Activated CD4-positive, CD25-positive, alpha-beta regulatory T cell treated with anti-CD3 and anti-CD28 coated beads, Interleukin-2, amount 50 U/mL, for 24 hours (primary cell): ENCODE data around the gene ATN1.

ENCODE experiments used
- ATAC-seq, 2 donors: fragments of 150-1000 bp; cut with Tn5 transposase; one replicate each; pipeline ENCODE4 v1.10.0; 2021; ENCODE audit warnings: mild to moderate bottlenecking in 1 of 2, moderate library complexity in 1 of 2

The ATN1 gene

DNA sequence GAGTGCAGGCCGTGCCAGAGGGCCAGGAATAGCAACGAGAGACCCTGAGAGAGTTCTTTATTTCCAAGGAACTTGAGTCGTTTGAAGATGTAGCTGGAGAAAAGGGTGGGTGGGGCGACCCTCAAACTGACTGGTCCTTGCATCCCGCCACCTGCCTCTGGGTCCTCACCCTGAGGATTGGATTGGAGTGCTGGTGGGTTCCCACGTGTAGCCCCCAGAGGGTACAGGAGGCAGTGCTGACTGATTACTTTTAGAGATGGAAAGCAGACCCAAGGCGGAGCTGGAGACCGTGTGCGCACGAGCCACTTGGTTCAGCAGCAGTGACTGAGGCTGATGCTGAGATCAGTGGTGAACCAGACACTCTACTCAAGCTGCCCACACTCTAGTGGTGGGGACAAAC is 49.9 kb downstream of the ATN1 start:
- ATAC-seq = no peak

DNA sequence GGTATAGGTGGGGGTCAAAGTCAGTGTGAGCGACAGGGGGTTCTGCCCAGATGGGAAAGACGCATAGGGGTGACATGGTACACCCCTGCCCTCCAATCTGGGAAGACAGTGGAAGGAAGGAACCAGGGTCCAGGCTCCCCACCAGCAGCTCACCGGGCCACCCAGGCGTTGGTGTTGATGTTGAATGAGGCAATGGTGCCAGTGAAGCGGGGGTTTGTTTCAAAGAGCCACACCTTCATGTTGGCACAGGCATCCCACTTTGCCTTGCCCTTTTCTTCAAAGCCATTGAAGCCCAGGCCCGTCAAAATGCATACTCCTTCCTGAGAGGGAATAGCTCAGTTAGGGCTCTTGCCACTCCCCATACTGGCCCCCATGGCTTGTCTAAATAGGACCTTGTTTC is 50.4 kb downstream of the ATN1 start:
- ATAC-seq = no peak

DNA sequence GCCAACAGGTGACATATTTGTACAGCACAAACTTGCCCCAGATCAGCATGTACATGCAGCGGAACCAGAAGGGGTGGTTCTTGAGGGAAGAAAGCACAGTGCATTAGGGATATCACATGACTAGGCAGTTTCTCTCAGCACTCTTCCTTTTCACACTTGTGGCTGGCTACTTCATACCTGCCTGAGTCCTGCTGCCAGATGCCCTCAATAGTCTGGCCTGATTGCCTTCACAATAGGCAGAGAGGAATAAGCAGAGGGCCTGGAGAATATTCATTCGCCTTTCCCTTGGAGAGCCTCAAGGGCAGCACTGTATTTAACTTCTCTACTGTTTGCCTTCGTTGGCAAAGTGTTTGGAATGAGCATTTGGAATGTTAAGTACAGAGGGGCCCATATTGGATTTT is 50.9 kb downstream of the ATN1 start:
- no peak for ATAC-seq

DNA sequence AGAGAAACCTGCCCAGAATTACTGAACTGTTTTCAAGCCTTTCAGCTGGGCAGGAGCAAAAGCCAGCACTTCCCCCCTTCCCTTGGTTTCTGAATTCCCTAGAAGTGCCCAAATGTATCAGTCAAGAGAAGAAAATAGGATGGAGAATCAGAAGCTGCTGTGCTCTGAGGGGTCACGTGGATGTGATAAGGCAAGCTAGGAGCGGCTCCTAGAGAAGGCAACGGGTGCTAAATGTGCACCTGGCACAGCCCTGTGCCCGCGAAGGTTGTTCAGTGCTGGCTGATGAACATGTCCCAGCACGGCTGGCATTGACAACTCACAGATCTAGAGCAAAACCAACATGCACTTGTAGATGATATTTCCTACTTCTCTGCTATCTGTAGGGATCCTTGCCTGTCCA is 51.3 kb downstream of the ATN1 start:
- no peak for ATAC-seq

DNA sequence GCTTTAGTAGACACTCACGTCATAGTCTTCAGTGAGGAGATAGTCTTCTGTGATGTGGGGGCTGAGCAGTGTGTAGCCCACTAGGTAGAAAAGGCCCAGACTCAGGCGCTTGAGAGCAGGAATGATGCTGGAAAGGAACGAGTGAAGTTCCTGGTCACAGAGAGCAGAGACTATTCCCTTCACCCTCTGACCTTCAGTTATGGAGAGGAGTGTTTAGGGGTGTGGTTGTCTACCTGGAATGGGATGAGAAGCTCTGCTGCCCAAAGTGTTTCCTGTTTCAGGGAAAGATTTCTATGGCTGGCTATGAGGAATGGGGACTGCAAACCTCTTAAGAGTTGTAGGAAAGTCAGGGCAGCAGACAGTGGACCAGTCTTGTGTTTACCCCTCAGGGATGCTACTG is 51.7 kb downstream of the ATN1 start:
- ATAC-seq = no peak

DNA sequence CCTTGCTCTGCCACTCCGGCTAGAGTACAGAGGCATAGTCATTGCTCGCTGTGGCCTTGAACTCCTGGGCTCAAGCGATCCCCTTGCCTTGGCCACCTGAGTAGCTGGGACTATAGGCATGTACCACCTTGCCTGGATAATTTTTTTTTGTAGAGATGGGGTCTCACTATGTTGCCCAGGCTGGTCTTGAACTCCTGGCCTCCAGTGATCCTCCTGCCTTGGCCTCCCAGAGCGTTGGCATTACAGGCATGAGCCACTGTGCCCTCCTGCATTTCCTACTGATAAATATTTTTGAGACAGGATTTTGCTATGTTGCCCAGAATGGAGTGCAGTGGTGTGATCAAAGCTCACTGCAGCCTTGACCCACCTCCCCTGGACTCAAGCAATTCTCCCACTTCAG is 52.3 kb downstream of the ATN1 start:
- ATAC-seq = no peak

DNA sequence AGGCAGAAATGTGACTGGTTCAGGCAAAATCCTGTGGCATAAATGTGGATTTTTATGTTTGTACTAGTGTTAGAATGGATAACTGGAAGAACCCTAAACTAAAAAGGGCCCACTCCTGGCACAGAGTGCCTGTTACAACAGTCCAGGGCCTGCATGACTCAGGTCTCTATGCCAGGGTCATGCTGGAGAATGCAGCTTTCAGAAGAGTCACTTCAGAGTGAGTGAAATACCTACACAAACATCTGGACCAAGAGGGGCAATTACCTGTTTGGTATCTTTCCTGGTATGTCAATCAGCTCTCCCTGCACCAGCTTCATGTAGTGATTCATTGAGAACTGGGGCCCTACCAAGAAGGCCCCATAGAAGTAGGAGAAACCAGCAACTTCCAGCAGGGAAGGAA is 53.0 kb downstream of the ATN1 start:
- no peak for ATAC-seq

DNA sequence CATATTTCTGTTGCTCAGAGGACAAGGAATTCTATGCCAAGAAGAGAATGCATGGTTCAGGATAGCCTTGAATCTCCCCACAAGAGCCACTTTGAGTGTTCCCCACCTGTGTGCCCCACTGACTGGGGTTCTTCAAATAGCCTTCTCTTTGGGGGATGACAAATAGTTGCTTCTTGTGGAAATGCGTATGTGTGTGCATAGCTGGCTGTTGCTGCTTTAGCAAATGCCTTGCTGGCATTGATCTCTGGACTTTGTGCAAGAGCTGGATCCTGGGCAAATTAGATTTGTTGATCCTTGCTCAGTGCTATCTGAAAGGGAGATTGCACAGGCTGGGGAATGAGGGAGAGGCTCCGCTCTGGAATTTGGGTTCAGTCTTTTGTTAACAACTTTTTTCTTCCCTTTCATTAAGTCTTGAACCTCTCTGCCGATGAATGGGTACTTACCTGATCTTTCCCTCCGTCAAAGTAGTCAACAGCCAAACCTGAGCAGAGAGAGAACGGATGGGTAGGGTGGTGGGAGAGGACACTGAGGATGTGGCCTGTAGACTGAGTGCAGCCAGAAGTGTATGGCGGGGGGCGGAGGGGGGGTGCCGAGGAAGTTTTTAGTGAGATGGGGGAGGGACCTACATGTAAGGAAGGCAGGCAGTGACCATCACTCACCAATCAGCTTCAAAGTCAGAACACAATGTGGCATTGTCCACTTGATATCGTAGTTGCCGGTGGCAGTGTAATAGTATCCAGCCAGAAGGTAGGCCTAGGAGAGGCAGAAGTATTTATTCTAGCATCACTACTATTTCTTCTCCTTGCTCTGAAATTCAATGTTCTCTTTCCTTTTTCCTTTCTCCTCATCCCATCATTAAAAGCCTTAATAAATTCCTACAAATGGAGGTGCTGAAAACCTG is 53.6 kb downstream of the ATN1 start:
- ATAC-seq = no peak

DNA sequence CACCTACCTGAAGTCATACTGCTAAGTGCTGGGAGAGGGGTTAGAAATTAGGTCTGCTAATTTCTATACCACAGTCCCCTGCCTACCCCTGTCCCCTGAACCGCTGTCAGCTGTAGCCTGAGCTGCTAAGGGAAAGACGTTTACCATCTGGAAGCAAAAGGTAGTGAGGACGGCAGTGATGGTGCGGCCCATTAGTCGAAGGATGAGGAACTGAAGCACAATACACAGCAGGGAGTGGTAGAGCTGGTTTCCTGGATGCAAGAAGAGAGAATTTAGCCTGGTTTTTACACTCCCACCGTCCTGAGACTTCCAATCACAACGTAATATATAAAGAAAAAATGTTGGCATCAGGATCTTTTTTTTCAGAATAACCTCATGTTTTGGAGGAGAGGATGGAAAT is 54.8 kb downstream of the ATN1 start:
- no peak for ATAC-seq

DNA sequence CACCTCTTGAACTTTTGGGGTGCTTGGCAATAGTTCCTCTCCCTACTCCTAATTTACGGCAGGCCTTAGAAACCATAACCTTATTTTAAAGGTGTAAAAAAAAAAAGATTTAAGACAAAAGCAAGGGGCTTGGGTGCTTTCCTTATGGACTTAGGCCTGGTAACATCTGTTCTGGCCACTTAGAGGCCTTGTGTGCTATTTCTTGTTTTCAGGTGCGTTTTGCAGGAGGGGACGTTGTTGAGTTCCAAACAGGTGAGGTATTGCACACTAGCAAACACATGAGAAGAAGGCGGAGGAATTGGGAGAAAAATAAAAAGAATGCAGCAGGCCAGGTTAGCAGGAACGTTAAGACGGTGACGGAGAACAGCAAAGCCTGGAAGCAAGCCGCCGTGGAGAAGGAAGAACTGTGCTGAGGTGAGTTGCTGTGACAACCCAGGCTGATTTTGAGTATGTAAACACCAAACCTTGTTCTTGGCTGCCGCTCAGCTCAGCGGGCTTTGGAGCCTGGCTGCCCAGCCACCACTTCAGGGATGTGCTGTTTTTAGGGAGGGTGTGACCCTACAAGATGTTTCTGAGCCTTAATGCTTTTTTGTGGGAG is 60.3 kb downstream of the ATN1 start:
- no peak for ATAC-seq
